ENCODE measurements around the gene CTCF. TPM values are rescaled to one million over a fixed set of nuclear protein-coding genes. Genes with fewer than 3 reads are reported as not detected.

Gene CTCF
- total and polyA plus RNA-seq, 2 experiments from 2014 or later, result 64.5 to 72.3 TPM

DNA sequence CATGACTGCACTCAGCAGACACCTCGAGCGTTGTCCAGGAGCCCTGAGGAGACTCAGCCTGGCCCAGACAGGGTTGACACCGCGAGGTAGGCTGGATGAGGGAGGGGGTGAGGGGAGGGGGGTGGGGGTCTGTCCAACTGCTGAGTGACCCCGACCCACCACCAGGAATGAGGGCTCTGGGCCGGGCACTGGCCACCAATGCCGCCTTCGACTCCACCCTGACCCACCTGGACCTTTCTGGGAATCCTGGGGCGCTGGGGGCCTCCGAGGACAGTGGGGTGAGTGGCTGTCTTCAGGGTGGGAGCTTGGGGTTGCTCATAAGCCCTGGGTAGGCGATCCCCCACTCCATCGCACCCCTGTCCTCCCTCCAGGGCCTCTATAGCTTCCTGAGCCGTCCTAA, 85.4 kb downstream of the CTCF start:
- Mint-ChIP-seq H3K36me3 (ENCODE audit: low read depth) (peaks cover 4% of the 10 kb centered on the region; the same call in 1 of the 3 replicates), H3K4me1 (peaks cover 11% of the 10 kb centered on the region), H3K9me3 (no peaks in the 10 kb centered on the region), H3K4me3 (no peak overlapping the region), H3K27ac (no peak overlapping the region), H3K27me3 (ENCODE audit: insufficient read depth, low read depth, poor library complexity) (peaks cover 74% of the 10 kb centered on the region)
- no peaks in the 10 kb centered on the region for H3K79me2 ChIP-seq (replicated peaks; ENCODE audit: insufficient read depth)
- peaks cover 73% of the 10 kb centered on the region for H3K27me3 ChIP-seq (ENCODE audit: insufficient read depth)
- TF ChIP-seq, protein P1, sequence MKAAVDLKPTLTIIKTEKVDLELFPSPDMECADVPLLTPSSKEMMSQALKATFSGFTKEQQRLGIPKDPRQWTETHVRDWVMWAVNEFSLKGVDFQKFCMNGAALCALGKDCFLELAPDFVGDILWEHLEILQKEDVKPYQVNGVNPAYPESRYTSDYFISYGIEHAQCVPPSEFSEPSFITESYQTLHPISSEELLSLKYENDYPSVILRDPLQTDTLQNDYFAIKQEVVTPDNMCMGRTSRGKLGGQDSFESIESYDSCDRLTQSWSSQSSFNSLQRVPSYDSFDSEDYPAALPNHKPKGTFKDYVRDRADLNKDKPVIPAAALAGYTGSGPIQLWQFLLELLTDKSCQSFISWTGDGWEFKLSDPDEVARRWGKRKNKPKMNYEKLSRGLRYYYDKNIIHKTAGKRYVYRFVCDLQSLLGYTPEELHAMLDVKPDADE (IDR thresholded peaks at IDR 0.05), result no peak
- TF ChIP-seq EZH2phosphoT487 (IDR thresholded peaks at IDR 0.05; ENCODE audit: unreplicated experiment), result no peak
- TF ChIP-seq POLR2AphosphoS5 (IDR thresholded peaks at IDR 0.05; ENCODE audit: low read depth), result no peak
- no peak for TF ChIP-seq JUNB (IDR thresholded peaks at IDR 0.05; ENCODE audit: unreplicated experiment)
- no peak for TF ChIP-seq ZNF331 (CRISPR knock-in tag; IDR thresholded peaks at IDR 0.05; ENCODE audit: low read depth)
- no peak for TF ChIP-seq CREB1 (CRISPR knock-in tag; IDR thresholded peaks at IDR 0.05; ENCODE audit: low read depth)
- no peak for TF ChIP-seq EZH2 (IDR thresholded peaks at IDR 0.05; ENCODE audit: low read depth, unreplicated experiment)
- TF ChIP-seq ZNF114 (CRISPR knock-in tag; IDR thresholded peaks at IDR 0.05), result no peak
- no peak for TF ChIP-seq NANOG (IDR thresholded peaks at IDR 0.05; ENCODE audit: borderline replicate concordance)
- TF ChIP-seq, protein P2, sequence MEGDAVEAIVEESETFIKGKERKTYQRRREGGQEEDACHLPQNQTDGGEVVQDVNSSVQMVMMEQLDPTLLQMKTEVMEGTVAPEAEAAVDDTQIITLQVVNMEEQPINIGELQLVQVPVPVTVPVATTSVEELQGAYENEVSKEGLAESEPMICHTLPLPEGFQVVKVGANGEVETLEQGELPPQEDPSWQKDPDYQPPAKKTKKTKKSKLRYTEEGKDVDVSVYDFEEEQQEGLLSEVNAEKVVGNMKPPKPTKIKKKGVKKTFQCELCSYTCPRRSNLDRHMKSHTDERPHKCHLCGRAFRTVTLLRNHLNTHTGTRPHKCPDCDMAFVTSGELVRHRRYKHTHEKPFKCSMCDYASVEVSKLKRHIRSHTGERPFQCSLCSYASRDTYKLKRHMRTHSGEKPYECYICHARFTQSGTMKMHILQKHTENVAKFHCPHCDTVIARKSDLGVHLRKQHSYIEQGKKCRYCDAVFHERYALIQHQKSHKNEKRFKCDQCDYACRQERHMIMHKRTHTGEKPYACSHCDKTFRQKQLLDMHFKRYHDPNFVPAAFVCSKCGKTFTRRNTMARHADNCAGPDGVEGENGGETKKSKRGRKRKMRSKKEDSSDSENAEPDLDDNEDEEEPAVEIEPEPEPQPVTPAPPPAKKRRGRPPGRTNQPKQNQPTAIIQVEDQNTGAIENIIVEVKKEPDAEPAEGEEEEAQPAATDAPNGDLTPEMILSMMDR (conservative IDR thresholded peaks at IDR 0.05; ENCODE audit: low read depth in 2 of 2), result no peak
- TF ChIP-seq, protein P3, sequence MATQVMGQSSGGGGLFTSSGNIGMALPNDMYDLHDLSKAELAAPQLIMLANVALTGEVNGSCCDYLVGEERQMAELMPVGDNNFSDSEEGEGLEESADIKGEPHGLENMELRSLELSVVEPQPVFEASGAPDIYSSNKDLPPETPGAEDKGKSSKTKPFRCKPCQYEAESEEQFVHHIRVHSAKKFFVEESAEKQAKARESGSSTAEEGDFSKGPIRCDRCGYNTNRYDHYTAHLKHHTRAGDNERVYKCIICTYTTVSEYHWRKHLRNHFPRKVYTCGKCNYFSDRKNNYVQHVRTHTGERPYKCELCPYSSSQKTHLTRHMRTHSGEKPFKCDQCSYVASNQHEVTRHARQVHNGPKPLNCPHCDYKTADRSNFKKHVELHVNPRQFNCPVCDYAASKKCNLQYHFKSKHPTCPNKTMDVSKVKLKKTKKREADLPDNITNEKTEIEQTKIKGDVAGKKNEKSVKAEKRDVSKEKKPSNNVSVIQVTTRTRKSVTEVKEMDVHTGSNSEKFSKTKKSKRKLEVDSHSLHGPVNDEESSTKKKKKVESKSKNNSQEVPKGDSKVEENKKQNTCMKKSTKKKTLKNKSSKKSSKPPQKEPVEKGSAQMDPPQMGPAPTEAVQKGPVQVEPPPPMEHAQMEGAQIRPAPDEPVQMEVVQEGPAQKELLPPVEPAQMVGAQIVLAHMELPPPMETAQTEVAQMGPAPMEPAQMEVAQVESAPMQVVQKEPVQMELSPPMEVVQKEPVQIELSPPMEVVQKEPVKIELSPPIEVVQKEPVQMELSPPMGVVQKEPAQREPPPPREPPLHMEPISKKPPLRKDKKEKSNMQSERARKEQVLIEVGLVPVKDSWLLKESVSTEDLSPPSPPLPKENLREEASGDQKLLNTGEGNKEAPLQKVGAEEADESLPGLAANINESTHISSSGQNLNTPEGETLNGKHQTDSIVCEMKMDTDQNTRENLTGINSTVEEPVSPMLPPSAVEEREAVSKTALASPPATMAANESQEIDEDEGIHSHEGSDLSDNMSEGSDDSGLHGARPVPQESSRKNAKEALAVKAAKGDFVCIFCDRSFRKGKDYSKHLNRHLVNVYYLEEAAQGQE (IDR thresholded peaks at IDR 0.05; ENCODE audit: unreplicated experiment), result no peak
- no peak for TF ChIP-seq STAT1 (IDR thresholded peaks at IDR 0.05; ENCODE audit: unreplicated experiment)
- TF ChIP-seq, protein P4, sequence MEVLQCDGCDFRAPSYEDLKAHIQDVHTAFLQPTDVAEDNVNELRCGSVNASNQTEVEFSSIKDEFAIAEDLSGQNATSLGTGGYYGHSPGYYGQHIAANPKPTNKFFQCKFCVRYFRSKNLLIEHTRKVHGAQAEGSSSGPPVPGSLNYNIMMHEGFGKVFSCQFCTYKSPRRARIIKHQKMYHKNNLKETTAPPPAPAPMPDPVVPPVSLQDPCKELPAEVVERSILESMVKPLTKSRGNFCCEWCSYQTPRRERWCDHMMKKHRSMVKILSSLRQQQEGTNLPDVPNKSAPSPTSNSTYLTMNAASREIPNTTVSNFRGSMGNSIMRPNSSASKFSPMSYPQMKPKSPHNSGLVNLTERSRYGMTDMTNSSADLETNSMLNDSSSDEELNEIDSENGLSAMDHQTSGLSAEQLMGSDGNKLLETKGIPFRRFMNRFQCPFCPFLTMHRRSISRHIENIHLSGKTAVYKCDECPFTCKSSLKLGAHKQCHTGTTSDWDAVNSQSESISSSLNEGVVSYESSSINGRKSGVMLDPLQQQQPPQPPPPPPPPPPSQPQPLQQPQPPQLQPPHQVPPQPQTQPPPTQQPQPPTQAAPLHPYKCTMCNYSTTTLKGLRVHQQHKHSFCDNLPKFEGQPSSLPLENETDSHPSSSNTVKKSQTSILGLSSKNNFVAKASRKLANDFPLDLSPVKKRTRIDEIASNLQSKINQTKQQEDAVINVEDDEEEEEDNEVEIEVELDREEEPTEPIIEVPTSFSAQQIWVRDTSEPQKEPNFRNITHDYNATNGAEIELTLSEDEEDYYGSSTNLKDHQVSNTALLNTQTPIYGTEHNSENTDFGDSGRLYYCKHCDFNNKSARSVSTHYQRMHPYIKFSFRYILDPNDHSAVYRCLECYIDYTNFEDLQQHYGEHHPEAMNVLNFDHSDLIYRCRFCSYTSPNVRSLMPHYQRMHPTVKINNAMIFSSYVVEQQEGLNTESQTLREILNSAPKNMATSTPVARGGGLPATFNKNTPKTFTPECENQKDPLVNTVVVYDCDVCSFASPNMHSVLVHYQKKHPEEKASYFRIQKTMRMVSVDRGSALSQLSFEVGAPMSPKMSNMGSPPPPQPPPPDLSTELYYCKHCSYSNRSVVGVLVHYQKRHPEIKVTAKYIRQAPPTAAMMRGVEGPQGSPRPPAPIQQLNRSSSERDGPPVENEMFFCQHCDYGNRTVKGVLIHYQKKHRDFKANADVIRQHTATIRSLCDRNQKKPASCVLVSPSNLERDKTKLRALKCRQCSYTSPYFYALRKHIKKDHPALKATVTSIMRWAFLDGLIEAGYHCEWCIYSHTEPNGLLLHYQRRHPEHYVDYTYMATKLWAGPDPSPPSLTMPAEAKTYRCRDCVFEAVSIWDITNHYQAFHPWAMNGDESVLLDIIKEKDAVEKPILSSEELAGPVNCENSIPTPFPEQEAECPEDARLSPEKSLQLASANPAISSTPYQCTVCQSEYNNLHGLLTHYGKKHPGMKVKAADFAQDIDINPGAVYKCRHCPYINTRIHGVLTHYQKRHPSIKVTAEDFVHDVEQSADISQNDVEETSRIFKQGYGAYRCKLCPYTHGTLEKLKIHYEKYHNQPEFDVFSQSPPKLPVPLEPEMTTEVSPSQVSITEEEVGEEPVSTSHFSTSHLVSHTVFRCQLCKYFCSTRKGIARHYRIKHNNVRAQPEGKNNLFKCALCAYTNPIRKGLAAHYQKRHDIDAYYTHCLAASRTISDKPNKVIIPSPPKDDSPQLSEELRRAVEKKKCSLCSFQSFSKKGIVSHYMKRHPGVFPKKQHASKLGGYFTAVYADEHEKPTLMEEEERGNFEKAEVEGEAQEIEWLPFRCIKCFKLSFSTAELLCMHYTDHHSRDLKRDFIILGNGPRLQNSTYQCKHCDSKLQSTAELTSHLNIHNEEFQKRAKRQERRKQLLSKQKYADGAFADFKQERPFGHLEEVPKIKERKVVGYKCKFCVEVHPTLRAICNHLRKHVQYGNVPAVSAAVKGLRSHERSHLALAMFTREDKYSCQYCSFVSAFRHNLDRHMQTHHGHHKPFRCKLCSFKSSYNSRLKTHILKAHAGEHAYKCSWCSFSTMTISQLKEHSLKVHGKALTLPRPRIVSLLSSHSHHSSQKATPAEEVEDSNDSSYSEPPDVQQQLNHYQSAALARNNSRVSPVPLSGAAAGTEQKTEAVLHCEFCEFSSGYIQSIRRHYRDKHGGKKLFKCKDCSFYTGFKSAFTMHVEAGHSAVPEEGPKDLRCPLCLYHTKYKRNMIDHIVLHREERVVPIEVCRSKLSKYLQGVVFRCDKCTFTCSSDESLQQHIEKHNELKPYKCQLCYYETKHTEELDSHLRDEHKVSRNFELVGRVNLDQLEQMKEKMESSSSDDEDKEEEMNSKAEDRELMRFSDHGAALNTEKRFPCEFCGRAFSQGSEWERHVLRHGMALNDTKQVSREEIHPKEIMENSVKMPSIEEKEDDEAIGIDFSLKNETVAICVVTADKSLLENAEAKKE (CRISPR knock-in tag; IDR thresholded peaks at IDR 0.05), result no peak
- no peak overlapping the region for H3K27ac ChIP-seq (ENCODE audit: low read depth)
- H2AFZ ChIP-seq, result no peak overlapping the region
- peak overlapping the region; percentile 78 for H3K4me2 ChIP-seq
- H3K9me2 ChIP-seq (ENCODE audit: insufficient read depth), result no peaks in the 10 kb centered on the region
- no peaks in the 10 kb centered on the region; the same call in 1 of the 2 replicates for H4K20me1 ChIP-seq (replicated peaks; ENCODE audit: insufficient read depth)
- H3K36me3 ChIP-seq (ENCODE audit: insufficient read depth), result no peaks in the 10 kb centered on the region
- H3K4me3 ChIP-seq, result peak overlapping the region; percentile 46; the same call in 1 of the 2 replicates
- no peak for DNase-seq (ENCODE audit: low spot score)
- no peaks in the 10 kb centered on the region; the same call in 1 of the 2 replicates for H3K4me1 ChIP-seq (ENCODE audit: insufficient read depth)
- peaks cover 7% of the 10 kb centered on the region; the same call in 1 of the 2 replicates for H3F3A ChIP-seq (replicated peaks; ENCODE audit: low read depth)
- ATAC-seq, result no peak
